GM21447 (cell line): ENCODE measurements around the gene ZBTB8A.
"Not testable (repeated sequence)": the region's sequence is repeated elsewhere in the genome, so short reads cannot be mapped to it uniquely, and the experiment has no call there.

Experiments used
- ATAC-seq: cut with Tn5 transposase; IDR thresholded peaks from one replicate; pipeline ENCODE4 v1.9.1; 2021; ENCODE audit not compliant: unreplicated experiment

The ZBTB8A gene

DNA sequence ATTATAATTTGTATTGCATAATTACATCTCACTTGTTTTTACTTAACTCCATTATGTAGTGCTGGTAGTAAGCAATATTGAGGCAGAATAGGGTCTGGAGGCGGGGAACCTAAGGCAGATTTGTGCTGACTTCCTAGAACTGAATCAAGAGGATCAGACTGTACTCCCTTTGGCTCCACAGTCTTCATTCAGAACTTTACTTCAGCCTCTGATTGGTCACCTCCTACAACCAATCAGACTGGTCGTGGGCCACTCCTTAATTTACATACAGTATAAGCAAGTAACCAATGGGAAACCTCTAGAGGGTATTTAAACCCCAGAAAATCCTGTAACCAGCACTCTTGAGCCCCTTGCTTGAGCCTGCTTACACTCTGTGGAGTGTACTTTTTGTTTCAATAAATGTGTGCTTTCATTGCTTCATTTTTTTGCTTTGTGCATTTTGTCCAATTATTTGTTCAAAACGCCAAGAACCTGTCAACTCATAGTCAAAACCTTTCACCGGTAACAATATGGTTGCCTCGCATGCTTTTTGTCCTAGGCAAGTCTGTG, 79.5 kb downstream of the ZBTB8A start:
- no peak for ATAC-seq

DNA sequence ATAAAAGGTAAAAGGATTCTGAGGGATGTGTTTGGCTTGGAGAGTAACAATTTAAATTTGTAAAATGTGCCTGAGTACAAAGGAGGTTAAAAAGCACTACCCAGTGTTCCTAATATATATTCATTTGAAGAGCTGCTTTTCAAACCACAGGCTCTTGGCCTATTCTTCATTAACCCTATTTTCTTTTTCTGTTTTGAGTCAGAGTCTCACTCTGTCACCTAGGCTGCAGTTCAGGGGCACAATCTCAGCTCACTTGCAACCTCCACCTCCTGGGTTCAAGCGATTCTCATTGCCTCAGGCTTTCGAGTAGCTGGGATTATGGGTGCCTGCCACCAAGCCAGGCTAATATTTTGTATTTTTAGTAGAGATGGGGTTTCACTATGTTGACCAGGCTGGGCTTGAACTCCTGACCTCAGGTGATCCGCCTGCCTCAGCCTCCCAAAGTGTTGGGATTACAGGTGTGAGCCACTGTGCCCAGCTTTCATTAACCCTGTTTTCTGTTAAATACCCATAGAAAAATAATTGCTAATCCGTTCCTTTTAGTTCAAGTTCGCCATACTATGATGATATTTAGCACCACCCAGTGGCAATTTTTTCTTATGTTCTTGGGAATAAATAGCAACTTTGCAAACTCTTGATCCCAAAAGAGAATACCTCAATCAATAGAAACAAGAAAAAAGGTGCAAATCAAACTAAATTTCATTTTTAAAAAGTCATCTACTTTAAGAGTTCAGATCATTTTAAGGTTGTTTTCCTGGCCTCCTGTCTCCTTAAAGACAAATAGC, 80.7 kb downstream of the ZBTB8A start:
- peak; percentile 68 for ATAC-seq

DNA sequence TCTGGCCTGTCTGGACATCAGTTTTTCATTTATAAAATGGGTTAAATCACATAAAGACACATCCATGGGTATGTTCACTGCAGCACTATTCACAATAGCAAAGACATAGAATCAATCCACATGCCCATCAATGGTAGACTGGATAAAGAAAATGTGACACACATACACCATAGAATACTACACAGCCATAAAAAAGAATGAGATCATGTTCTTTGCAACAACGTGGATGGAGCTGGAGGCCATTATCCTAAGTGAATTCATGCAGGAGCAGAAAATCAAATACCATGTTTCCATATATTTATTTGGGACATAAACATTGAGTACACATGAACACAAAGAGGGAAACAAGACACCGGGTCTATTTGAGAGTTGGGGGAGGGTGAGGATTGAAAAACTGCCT, 83.0 kb downstream of the ZBTB8A start:
- no peak for ATAC-seq

DNA sequence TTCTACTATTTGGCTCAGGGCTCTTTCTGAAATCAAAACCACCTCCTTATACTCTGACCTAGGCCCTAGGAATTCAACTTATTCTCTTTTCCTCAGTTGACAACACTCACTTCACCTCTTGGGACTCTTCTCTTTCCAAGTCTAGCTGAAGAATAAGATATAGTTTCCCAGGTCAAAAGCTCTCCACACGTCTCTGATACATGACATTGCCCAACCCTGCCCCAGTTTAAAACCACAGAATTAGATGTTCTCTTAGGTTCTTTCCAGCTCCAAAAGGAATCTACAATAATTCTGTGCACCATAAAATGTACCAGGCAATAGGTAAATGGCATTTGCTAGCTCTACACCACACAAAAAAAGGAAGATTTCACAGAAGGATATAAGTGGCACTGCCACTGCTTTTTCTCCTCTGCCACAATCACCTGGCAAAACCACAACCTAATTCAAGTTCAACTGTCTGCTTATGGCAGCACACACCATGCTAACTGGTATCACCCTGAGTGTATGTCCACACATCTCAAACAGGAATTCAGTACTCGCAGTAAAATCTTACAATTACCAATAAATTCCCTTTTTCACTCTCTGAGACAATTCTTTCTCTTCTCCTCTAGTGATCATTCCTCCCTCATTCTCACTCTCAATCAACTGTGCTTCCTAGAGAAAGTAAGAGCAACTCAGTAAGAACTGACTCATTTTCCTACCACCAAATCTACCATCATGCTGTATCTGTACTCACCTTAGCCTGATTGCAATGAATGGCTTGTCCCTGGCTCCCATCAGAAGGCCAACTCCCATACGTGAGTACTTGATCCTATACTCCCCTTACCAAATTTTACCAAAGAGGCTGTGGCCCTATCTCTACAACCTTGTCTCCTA, 83.8 kb downstream of the ZBTB8A start:
- no peak for ATAC-seq

DNA sequence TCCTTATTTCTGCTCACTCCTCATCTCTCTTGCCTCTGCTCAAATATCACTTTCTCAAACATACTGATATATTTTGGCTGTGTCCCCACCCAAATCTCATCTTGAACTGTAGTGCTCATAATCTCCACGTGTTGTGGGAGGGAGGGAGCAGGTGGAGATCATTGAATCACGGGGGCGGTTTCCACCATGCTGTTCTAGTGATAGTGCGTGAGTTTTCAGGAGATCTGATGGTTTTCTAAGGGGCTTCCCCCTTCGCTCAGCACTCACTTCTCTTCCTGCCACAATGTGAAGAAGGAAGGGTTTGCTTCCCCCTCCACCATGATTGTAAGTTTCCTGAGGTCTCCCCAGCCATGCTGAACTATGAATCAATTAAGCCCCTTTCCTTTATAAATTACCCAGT, 84.5 kb downstream of the ZBTB8A start:
- ATAC-seq: no peak

DNA sequence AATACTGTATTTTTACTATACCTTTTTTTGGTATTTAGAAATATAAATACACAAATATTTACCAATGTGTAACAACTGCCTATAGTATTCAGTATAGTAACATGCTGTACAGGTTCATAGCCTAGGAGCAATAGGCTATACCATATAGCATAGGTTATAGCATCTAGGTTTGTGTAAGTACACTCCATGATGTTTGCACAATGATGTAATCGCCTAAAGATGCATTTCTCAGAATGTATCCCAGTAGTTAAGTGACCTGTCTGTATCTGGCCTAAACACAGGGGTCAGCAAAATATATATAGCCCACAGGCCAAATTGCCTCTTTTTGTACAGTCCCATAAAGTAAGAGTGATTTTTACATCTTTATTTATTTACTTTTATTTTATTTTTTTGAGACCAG, 86.9 kb downstream of the ZBTB8A start:
- no peak for ATAC-seq

DNA sequence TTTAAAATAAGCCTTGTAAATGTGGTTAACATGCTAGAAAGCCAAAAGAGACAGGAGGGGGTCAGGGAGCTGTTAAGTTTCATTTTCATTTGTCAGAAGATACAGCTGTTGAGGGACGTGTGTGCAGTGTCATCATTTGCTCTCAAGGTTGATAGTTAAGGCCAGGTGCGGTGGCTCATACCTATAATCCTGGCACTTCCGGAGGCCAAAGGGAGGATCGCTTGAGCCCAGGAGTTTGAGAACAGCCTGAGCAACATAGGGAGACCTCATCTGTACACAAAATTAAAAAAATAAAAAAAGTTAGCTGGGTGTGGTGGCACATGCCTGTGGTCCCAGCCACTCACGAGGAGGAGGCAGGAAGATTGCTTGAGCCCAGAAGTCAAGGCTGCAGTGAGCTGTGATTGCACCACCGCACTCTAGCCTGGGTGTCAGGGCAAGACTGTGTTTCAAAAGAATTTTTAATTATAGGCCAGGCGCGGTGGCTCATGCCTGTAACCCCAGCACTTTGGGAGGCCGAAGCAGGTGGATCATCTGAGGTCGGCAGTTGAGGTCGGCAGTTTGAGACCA, 88.5 kb downstream of the ZBTB8A start:
- ATAC-seq: peak; percentile 54

DNA sequence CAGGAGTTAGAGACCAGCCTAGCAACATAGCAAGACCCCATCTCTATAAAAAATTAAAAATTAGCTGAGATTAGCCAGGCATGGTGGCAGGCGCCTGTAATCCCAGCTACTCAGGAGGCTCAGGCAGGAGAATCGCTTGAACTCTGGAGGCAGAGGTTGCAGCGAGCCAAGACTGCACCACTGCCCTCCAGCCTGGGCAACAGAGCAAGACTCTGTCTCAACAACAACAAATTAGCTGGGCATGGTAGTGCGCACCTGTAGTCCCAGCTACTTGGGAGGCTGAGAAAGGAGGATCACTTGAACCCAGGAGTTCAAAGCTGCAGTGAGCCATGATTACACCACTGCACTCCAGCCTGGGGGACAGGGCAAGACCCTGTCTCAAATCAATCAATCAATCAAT, 90.9 kb downstream of the ZBTB8A start:
- not testable (repeated sequence) for ATAC-seq

DNA sequence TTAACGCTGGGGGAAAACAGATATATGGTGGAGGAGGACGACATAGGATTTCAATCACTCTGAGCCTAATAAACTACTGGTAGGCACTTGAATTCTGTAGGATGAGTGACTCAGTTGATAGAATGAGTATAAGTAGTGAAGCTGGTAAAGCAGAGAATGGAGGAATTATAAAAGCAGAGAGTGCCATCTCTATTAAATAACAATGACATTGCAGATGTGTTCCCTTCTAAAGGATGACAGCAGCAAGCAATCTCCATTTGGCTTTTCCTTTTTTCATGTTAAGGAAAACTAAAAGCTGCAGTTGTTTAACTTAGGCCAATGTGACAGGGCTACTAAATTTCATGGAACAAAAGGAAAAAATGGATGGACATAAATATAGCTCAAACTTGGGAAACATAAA, 93.6 kb downstream of the ZBTB8A start:
- ATAC-seq: no peak

DNA sequence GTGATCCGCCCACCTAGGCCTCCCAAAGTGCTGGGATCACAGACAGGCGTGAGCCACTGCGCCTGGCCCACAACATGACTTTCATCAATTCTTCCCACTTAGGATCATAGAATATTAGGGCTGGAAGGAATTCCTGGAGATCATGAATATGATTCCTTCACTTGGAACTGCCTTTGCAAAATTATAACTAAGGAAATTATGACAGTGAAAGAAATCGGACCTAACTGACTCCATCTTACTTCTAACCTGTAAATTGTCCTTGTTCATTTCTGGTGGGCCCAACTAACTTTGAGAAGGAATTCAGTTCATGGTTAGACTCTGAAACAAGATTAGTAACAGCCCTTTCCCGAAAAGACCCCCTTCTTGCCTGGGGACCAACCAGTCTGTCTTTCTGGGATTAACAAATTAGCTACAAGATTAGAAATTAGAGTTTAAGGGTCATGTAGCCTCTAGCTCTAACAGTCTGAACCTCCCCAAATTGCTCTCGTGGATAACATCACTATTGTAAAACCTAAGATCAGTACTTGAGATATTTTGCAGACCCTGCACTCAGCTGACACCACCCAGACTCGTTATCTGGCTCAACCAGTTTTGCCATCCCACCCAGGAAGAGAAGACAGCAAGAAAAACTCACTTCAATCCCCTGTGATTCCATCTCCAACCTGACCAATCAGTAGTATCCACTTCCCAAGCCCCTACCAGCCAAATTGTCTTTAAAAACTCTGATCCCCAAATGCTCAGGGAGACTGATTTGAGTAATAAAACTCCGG, 96.5 kb downstream of the ZBTB8A start:
- no peak for ATAC-seq

DNA sequence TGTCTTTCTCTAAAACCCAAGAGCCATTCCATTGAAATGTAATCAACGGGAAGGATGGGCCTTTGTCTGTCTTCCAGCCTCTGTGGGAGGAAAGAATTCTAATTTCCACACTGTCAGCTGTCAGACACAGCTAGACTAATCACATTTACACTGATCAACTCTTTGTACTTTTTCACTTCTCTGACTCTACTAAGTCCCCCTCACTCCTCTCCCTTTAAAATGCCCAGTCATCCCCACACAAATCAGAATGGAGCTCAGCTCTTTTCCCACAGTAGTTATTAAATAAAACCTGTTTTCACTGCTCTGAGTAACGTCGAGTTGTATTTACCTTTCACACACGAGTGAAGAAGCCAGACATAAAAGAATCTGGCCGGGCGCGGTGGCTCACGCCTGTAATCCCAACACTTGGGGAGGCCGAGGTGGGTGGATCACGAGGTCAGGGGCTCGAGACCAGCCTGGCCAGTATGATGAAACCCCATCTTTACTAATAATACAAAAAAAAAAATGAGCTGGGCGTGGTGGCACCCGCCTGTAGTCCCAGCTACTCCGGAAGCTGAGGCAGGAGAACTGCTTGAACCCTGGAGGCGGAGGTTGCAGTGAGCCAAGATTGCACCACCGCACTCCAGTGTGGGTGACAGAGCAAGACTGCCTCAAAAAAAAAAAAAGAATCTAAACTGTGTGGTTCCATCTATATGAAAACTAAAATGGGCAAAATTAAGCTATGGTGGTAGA, 97.9 kb downstream of the ZBTB8A start:
- no peak for ATAC-seq

DNA sequence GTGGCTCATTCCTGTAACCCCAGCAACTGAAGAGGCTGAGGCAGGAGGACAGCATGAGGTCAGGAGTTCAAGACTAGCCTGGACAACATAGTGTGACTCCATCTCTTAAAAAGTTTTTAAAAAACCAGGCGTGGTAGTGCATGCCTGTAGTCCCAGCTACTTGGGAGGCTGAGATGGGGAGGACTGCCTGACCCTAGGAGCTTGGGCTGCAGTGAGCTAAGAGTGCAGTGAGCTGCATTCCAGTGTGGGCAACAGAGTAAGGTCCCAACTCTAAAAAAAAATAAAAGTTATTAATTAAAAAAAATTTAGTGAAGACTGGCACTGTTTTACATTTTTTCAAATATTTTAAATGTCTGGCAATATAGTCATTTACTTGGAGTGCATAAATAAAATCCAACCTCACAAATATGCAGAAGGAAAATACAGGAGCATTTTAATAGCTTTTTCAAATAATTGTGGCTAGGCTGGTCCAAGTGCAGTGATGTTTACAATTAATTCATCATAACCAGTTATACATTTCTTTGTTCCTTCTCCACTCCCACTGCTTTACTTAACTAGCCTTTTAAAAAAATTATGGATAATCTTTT, 100.4 kb downstream of the ZBTB8A start:
- no peak for ATAC-seq

DNA sequence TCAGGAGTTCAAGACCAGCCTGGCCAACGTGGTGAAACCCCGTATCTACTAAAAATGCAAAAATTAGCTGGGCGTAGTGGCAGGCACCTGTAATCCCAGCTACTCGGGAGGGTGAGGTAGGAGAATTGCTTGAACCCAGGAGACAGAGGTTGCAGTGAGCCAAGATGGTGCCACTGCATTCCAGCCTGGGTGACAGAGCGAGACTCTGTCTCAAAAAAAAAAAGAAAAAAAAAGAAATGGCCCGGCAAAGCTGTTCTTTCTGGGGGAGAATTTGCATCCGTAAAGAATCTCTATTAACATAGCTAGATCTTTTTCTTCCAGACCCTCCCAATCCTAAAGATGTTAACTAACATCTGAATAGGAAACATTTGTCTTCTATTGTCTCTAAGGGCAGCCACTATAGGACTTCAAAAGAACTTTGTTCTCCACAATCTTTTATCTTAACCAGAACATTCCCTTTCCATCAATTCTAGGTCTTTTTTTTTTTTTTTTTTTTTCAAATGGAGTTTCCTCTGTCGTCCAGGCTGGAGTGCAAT, 103.1 kb downstream of the ZBTB8A start:
- not testable (repeated sequence) for ATAC-seq

DNA sequence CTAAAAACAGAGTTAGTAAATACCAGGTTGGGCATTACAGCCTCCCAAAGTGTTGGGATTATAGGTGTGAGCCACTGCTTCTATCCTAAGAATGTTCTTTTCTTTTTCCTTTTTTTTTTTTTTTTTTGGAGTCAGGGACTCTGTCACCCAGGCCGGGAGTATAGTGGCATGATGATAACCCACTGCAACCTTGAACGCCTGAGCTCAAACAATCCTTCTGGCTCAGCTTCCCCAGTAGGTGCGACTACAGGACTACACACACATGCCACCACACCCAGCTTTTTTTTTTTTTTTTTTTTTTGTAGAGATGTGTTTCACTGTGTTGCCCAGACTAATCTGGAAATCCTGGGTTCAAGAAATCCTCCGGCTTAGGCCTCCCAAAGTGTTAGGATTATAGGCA, 105.2 kb downstream of the ZBTB8A start:
- ATAC-seq: no peak

DNA sequence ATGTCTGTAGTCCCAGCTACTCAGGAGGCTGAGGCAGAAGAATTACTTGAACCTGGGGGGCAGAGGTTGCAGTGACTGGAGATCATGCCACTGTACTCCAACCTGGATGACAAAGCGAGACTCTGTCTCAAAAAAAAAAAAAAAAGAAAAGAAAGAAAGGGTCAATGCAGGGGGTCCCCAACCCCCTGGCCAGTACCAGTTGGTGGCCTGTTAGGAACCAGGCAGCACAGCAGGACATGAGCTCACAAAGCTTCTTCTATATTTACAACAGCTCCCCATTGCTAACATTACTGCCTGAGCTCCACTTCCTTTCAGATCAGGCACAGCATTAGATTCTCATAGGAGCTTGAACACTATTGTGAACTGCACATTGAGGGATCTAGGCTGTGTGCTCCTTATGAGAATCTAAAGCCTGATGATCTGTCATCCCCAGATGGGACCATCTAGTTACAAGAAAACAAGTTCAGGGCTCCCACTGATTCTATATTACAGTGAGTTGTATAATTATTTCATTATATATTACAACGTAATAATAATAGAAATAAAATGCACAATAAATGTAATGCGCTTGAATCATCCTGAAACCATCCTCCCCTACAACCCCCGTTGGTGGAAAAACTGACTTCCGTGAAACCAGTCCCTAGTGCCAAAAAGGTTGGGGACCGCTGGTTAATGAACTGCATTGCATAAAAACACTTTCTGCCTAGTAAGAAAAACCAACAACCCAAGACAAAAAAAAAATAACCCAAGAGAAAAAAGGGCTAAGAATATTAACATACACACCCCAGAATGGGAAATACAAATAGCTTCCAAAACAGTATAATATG, 108.3 kb downstream of the ZBTB8A start:
- ATAC-seq: no peak

DNA sequence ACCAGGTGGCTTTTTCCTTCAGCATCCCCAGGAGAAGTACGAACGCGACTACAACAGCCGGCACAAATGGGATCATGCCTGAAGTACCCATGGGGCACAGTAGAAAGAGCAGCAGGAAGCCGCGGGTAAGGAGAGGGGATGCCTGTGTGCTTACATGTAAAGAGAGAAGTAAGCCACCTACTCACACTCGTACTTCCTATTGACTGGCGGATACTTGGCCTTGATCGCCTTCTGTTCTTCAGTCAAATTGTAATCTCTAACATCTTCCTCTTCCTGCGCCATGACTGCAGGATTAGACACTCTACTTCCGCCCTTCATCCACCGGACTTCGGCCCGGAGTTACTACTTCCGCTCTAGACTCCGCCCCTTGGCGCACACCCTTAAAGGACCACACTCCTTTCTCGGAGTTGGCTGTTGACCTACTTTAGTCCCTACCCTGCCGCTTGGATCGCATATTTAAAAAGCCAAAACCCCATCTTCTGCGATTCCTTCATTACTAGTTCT, 111.1 kb downstream of the ZBTB8A start, which contains the start of gene ZBTB8OS:
Gene ZBTB8OS, minus strand, starts transcription at position 303 of the 504 bp plus-strand sequence. Its CDS starts 21 bp downstream, at position 282.
- peak; percentile 65 for ATAC-seq

DNA sequence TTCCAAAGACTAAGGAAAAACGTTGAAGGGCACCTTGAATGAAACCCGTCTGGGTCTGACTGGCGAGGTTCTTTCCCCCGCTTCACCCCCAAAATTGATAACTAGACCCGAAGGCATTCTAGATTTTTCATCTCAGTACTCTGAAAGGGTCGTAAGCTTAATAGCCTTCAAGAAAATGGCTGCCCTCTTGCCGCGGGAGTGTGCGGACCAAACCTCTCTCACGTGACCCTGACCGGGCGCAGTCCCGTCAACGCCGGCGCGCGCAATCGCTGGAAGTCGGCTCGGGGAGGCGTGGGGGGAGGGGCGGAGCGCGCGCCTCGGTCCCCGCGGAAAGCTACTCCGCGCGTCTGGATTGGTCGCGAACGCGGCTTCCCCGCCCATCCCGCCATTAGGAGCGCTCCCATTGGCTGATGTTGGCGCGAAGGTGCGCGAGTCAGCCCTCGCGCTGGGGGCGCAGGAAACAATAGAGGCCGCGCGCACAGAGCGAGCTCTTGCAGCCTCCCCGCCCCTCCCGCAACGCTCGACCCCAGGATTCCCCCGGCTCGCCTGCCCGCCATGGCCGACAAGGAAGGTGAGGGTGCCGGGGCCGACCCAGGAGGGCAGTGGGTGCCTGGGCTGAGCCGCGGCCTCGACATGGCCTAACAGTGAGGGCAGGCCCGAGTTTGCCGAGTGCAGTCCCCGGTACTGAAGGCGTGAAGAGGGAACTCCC, 111.7 kb downstream of the ZBTB8A start, which contains the start of gene RBBP4:
Gene RBBP4, plus strand, starts transcription at position 457 of the 709 bp plus-strand sequence. Its CDS starts 99 bp downstream, at position 556.
- peak; percentile 68 for ATAC-seq
